HUDEP-2 (cell line): ENCODE data around the gene GABARAP.

Experiments
- DNase-seq, 76 experiments: peaks; one replicate each; lab custom pipeline; 2025; ENCODE audit not compliant: unreplicated experiment in 76 of 76; lab: John Stamatoyannopoulos, UW

The GABARAP gene

GRCh38 chr17:7213895-7214299 is 28.4 kb downstream of the GABARAP start:
- DNase-seq: peak in 39 of 76 experiments; percentile 17 to 77 (median 61)

GRCh38 chr17:7211491-7212273 is 30.6 kb downstream of the GABARAP start:
- no peak for DNase-seq

GRCh38 chr17:7208754-7209460 is 33.3 kb downstream of the GABARAP start:
- DNase-seq: no peak

DNA sequence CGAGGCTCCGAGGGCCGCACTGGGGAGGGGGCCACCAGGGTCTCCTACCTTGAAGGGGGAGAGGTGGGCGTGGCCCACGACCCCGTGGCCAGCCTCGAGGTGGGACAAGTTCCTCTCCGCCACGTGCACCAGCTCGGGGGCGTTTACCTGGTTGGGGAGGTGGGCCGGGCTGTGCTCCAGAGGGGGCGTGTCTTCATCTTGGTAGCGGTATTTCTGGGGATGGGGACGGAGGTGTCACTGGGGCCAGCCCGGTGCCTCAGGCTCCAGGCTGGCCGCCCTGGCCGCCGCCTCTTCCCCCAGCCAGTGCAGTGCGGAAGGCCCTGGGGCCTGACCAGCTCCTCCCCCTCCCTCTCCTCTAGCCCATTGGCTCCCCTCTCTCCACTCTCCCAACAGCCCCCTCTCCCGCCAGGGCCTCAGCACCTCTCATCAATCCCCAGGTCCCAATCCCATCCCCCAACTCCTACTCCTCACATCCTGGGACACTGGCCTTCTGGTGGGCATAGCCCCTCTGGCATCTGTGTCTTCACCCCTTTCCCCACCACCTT is 34.1 kb downstream of the GABARAP start:
- DNase-seq: no peak

DNA sequence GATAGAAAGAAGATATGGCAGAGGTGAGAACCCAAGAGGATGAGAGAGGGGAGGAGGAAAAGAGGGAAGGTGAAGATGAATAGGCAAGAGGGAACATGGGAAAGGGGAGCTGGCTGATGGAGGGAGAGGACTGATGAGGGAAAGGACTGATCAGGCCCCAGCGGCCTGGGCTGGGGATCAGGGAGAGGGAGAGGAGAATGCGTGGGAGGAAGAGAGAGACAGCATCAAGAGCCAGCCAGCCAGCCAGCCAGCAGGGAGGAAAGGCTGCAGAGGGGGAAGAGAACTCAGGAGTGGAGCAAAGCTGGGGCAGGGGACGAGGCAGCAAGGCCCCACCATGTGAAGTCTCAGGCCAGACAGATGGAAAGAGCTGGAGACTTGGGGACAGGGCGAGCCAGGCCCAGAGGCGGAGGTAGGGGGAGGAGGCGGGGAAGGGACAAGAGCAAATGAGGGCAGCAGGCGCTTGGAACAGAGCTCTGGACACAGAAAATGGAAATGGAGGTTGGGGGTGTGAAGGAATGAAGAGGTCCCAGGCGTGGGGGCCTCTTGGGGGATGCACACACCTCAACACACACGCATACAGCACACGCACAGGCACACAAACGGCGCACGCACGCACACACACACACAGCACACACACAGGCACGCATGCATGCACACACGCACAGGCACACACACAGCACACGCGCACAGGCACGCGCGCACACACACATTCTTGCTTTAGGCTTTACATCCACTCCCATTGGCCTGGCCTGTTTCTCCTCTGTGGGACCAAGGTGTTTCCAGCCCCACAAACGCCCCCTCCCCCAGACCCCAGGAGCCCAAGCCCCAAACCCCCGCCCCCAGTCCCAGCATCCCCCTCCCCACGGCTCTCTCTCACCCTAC is 34.9 kb downstream of the GABARAP start:
- DNase-seq: no peak

DNA sequence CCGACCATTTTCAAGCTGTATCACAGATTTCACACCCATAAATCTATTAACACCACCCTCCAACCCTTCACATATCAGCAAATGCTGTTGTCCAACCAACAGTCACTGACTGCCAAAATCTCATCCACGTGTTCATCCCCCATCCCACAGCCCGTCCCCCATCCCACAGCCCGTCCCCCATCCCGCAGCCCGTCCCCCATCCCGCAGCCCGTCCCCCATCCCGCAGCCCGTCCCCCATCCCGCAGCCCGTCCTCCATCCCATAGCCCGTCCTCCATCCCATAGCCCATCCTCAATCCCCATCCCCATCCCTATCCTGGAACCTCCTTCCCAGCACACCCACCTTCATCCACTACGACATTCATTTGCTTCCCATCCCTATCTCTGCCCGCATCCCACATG is 36.7 kb downstream of the GABARAP start:
- no peak for DNase-seq

GRCh38 chr17:7204828-7205461 is 37.3 kb downstream of the GABARAP start:
- peak in 23 of 76 experiments; percentile 5 to 64 (median 23) for DNase-seq

- no peak for DNase-seq
Observed at GRCh38 chr17:7204336-7204735, 37.9 kb downstream of the GABARAP start.

- no peak for DNase-seq
Observed at GRCh38 chr17:7203391-7203790, 38.9 kb downstream of the GABARAP start.

- DNase-seq: no peak
Observed at GRCh38 chr17:7196651-7197401, 45.4 kb downstream of the GABARAP start.

GRCh38 chr17:7195971-7196370 is 46.3 kb downstream of the GABARAP start:
- DNase-seq: no peak

DNA sequence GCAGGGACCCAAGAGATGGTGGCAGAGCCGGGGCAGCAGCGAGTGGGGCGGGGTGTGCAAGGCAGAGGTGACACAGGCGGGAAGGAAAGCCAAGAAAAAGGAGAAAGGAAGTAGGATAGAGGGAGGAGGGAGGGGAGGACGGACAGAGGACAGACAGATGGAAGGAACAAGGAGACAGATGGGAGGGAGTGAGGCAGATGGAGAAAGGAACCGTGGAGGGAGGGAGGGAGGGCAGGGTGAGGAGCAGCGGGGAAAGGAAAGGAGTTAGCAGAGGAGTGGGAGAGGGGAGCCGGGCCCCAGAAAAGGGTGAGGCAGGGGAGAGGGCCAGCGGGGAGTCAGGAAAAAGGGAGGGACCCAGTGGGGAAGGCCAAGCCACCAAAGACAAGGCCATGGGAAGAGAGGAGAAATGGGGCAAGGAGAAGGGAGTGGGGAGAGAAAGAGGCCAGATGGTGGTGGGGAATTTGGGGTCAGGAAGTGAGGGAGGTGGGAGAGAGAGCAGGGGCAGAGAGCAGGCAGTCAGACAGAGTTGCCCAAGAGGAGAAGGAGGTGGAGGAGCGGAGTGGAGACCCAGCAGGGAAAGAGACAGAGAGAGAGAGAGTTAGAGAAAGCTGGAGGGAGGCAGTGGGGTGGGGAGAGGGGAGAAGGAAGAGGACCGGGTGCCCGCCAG is 49.8 kb downstream of the GABARAP start:
- DNase-seq: no peak

DNA sequence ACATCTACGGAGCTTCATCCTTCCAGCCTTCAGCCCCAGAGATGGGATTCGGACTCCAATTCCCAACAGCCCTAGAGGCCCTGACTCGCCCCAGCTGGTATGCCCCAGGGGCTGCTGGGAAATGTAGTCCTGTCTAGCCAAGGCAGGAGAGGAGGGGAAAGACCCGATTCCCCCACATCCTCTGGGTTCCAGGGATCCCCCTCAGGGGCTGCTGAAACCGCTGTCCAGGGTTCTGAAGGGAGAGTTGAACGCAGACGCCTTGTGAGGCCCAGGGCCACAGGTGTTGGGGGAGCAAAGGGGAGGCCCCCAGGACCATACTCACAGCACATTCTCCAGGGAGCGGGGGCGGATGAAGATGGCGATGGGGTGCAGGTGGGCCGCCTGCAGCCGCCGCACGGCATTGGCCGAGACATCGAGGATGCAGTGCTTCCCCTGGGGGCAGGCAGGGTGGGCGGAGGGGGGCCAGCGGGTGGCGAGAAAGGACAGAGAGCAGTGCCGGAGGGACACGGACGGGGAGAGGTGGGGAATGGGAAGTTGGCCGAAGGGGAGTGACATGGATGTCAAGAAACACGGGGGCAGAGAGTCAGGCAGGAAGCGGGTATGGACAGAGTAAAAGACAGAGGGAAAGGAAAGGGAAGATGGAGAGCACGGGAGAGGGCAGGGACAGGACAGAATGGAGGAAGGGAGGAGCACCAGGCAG is 50.5 kb downstream of the GABARAP start:
- DNase-seq: peak in 14 of 76 experiments; percentile 3 to 32 (median 10)

DNA sequence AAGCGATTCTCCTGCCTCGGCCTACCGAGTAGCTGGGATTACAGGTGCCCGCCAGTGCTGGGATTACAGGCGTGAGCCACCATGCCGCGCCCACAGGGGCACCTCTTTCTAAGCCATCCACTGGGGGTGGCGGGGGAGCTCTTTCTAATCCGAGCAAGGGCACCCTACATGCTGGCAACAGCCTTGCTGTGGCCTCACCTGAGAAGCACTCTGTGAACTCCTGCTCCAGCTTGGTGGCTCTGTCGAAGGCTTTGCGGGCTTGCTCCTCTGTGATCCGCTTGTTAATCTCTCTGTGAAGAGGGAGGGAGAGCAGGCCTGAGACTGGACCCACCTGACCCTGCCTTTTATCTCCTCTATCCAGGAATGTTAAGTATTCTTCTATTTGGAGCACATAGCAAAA is 51.2 kb downstream of the GABARAP start:
- DNase-seq: no peak

- DNase-seq: no peak
Observed at GRCh38 chr17:7190276-7190917, 51.9 kb downstream of the GABARAP start.
